ENCODE results near the gene BICRAL.
"Not testable (repeated sequence)": the region's sequence is repeated elsewhere in the genome, so short reads cannot be mapped to it uniquely, and the experiment has no call there.

The BICRAL gene

DNA sequence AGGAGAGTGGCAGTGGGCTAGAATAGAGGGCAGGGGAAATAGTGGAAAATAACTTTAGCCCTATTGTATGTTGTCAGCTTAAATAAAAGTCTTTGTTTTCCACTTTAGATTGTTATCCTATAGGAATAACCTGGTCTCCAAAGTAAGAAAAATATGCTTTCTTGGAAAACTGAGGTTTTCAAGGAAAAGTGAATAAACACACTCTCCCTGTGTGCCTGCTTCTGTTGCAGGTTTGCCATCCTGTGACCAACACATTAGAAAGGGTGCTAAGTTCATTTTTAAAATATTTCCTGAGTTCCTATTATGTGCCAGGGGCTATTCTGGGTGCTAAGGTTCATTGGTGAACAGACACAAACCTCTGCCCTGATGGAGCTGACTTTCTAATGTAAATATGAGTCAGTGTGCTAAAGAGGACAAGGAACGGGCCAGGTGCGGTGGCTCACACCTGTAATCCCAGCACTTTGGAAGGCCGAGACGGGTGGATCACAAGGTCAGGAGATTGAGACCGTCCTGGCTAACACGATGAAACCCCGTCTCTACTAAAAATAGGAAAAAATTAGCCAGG is 23.5 kb downstream of the BICRAL start:
- no peak for DNase-seq

DNA sequence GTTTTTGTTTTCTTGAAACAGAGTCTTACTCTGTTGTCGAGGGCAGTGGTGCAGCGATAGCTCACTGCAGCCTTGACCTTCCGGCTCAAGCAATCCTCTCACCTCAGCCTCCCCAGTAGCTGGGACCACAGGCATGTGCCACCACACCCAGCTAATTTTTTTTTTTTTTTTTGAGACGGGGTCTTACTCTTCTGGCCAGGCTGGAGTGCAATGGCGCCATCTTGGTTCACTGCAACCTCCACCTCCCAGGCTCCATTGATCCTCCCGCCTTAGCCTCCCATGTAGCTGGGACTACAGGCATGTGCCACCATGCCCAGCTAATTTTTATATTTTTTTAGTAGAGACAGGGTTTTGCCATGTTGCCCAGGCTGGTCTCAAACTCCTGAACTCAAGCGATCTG is 24.5 kb downstream of the BICRAL start:
- DNase-seq: not testable (repeated sequence)

DNA sequence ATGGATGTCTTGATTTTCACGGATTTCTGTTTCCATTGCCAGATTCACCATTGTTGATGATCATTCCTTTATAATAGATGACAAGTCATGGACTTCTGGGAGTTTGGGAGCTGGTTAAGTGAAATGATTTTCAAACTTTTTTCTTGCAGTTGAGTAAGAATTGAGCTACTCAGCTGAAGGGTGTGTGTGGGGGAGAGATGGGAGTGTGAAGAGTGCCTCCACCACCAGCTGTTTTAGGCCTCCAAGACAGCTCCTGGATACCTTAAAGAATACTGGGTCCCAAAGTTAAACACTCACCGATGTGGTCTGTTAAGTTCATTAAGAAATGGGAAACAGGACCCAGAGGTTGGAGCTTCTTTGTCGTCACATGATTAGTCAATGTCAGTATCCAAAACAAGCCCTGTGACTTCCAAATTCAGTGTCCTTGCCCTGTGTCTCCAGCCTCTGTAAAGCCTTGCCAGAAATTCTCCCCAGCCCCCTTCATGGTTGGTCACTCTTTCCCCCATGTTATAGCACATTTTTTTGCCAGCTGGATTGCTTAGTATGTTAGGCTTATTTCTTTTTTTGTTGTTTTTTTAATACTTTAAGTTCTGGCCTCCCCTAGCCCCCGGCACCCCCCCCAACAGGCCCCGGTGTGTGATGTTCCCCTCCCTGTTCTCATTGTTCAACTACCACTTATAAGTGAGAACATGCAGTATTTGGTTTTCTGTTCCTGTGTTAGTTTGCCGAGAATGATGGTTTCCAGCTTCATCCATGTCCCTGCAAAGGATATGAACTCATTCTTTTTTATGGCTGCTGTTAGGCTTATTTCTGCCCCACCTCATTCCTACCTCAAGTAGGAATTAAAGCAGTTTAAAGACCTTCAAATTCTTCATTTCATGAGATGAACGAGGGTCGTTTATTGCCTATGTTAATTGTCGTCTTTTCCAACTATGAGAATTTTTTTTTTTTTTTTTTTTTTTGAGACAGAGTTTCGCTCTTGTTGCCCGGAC is 26.9 kb downstream of the BICRAL start:
- no peak for DNase-seq

DNA sequence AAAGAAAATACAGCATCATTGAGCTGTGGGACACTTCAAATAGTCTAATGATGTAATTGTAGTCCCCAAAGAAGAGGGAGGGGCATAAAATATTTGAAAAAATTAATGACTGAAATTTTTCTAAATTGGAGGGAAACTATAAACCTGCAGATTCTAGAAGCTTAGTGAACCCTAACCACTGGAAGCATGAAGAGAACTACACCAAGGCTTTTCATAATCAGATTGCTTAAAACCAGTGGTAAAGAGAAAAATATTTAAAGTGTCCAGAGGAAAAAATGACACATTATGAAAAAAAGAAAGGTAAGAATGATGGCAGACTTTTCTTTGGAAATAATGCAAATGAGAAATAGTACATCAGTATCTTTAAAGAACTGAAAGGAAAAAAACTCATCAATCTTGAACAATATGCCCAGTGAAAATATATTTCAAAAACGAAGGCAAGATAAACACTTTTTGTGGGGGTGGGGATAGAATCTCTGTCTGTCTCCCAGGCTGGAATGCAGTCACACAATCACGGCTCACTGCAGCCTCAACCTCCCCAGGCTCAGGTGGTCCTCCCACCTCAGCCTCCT is 31.3 kb downstream of the BICRAL start:
- no peak for DNase-seq

DNA sequence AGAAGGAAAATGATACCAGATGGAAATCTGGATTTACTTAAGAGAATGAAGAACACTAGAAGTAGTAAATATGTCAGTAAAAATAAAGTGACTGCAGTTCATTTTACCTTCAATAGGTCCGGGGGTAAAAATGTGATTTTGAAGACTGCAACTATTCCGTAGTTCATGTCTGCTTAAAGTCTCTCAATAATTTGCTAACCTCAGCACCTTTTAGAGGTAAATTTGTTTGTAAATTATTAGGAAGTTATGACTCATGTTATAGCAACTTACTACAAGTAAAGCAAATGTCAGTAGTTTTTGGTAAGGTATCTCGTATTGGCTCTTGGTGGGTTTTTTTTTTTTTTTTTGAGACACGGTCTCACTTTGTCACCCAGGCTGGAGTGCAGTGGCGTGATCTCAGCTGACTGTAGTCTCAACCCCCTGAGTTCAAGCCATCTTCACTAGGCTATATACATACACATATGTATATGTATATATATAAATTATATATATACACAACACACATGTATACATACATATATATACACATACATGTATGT is 32.1 kb downstream of the BICRAL start:
- no peak for DNase-seq

DNA sequence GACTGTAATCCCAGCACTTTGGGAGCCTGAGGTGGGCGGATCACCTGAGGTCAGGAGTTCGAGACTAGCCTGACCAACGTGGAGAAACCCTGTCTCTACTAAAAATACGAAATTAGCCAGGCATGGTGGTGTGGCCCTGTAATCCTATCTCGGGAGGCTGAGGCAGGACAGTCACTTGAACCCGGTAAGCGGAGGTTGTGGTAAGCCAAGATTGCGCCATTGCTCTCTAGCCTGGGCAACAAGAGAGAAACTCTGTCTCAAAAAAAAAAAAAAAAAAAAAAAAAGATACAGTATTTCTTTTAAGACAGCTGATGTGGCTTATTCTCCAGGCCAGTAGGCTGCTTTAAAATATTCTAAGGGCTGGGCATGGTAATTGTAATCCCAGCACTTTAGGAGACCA is 33.9 kb downstream of the BICRAL start:
- not testable (repeated sequence) for DNase-seq

DNA sequence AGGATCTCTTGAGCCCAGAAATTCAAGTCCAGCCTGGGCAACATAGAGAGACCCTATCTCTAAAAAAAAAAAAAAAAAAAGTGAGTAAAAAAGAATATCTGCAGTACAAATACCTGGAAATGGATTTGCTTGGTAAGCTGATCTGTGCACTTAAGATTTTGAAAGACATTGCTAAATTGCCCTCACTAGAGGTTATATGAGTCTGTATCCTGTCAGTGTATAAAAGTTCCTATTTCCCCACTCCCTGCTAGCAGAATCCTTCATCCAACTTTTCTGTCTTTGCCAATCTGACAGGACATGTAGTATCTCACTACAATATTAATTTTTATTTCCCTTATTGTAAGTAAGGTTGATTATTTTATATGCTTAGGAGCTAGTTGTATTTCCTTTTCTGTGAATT is 36.1 kb downstream of the BICRAL start:
- DNase-seq: no peak

DNA sequence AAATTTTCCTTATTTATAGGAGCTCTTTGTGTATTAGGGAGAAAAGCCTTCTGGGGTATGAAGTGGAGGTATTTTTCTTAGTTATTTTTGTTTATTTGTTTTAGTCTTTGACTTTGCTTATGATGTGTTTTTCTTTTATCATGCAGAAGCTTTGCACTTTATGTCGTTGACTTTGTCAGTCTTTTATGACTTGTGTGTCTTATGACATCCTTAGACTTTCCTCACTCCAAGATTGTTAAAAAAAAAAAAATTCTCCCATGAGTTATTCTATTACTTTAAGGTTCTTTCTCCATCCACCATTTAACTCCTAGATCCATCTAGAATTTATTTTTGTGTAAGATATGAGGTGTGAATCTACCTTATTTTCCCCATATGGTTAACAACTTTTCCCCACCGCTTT is 36.6 kb downstream of the BICRAL start:
- no peak for DNase-seq

DNA sequence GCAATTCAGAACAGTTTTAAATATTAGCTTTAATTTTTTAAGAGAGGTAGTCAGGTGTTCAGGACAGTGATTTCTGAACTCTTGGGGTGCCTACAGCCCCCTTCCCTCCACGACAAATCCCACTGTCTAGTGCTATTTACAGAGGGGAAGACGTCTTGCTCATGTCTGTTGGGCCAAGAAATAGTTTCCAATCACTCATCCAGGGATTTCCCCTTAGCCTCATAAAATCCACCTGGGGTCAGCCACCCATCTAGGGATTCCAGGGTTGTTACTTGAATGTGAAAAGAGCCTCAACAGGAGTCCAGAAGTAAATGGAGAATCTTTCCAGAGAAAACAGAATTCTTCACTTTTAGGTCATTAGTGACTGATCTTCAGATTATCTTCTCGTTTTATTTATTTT is 37.0 kb downstream of the BICRAL start:
- DNase-seq: no peak

DNA sequence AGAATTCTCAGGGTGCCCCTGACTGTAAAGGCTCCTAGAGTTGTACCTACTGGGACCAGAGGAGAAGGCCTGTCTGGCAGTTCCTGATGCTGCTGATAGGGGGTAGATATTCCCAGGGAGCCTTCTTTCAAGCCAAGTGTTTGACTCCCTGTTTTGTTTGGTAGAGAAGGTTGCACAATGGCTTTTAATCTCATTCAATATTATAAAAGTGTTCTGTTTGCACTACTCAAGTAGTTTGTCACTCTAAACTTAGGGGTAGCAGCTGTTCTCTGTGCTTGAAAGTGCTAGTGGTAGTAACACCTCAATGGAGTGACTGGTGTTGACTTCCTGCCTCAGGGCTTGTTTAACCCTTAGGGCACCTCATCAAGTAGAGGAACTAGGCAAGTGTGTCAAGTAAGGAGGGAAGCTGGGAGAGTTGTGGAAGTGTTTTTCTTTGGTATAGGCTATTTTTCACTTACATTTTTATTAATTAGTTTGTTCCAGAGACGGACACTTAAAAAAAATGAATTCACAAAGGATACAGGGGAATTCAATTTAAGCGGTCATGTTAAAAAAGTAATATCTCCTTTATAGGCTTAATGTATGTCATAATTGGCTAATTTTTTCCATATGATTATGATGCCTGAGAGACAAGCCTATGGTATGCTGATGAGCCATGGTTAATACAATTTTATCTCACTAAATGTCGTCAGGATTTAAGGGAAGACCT is 38.1 kb downstream of the BICRAL start:
- DNase-seq: peak; percentile 15

DNA sequence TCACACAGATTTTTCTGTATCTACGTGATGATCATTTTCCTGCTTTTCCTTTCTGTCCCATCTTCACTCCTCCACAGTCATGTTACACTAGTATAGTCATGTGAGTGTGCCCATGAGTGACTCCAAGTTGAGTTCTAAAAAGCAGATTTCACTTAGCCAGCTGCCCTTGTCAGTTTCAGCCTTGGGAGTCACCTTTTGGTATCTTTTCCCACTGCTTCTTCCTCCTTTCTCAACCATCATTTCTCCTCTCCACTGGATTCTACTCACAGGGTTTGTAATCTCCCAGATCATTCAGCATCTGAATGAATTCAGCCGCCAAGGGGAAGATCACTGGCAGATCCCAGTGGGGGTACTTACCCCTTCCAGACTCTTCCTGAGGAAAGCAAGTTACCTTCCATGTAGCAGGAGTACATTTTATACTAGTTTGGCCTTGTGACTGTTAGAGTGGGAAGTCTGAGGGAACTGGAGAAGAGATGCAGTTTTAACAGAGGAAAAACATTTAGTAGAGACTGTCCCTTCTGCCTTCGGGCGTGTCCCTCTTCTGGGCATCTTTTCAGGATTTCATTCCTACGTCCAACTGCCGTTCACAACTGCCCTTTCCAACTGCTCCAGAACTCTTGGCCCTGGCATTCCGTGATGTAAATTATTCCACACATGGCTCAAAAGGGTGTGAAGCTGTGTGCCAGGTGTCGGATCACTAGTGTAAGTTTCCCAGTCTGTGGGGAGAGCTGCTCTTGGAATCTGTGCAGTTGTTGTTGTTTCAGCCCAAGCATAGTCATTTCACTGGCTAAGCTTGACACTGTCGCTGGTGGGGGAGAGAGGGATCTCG is 38.9 kb downstream of the BICRAL start:
- no peak for DNase-seq

DNA sequence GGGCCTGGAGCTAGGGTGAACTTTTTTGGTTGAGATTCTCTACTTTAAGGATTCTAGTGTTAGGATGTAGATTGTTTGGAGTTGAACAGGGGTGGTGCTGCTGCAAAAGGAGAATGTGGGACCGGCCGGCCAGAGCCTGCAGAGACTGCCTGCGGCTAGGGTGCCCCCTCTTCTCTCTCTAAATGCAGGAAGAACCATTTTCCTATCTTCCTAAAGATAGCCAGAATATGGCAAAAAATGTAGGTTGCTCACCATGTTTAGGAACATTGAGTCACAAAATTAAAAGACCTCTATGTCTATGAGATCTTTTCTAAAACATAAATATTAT is 39.5 kb downstream of the BICRAL start:
- DNase-seq: no peak

DNA sequence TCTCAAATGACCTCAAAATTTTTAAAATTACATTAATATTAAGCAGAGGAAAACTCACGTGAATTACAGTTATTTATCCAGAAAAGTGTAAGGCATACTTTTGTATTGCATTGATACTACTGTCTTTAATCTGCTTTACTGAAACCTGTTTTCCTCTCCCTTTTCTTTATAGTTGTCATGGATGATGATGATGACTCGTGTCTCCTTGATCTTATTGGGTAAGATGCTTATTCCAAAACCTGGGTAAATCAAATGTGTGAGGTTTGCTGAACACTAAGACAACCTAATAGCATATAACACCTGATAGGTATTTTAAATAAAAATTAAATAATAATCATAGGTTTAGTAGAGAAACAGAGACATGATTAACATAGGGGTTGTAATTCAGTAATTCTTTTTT is 40.0 kb downstream of the BICRAL start:
- DNase-seq: no peak

DNA sequence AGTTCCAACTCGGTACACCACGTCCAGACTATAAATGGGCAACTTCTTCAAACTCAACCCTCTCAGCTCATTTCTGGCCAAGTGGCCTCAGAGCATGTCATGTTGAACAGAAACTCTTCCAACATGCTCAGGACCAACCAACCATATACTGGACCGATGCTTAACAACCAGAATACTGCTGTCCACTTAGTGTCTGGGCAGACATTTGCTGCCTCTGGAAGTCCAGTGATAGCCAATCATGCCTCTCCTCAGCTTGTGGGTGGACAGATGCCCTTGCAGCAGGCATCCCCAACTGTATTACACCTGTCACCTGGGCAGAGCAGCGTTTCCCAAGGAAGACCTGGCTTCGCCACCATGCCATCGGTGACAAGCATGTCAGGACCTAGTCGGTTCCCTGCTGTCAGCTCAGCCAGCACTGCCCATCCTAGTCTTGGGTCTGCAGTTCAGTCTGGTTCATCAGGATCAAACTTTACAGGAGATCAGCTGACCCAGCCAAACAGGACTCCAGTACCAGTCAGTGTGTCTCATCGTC is 47.8 kb downstream of the BICRAL start:
- no peak for DNase-seq

DNA sequence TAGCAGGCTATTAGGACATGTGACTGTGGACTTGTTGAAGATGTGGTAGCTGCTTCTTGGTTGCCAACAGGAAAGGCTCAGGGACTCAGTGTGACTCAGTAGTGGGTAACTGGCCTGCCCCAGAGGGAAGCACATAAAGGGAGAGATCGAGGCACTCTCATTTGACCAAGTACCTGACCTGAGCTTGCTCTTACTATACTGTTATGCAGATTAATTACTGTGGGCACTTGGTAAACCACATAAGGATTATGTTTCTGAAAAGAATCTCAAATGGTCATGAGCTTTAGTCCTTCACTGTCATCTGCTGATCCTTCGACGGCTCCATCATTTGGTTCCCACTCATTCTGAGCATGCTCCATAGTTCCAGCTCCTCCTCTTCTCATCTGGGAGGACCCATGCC is 49.4 kb downstream of the BICRAL start:
- DNase-seq: no peak

DNA sequence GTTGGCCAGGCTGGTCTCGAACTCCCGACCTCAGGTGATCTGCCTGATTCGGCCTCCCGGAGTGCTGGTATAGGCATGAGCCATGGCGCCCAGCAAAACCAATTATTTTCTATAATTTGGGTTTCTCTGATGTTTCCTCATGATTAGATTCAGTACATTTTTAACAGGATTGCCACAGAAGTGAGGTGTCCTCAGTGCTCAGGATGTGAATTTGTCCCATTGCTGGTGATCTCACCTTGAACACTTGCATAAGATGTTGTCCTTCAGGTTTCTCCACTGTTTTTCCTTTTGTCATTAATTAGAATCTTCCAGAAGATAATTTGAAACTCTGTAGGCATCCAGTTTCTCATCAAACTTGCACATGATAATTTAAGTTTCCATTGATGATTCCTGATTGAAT is 52.2 kb downstream of the BICRAL start:
- DNase-seq: no peak

DNA sequence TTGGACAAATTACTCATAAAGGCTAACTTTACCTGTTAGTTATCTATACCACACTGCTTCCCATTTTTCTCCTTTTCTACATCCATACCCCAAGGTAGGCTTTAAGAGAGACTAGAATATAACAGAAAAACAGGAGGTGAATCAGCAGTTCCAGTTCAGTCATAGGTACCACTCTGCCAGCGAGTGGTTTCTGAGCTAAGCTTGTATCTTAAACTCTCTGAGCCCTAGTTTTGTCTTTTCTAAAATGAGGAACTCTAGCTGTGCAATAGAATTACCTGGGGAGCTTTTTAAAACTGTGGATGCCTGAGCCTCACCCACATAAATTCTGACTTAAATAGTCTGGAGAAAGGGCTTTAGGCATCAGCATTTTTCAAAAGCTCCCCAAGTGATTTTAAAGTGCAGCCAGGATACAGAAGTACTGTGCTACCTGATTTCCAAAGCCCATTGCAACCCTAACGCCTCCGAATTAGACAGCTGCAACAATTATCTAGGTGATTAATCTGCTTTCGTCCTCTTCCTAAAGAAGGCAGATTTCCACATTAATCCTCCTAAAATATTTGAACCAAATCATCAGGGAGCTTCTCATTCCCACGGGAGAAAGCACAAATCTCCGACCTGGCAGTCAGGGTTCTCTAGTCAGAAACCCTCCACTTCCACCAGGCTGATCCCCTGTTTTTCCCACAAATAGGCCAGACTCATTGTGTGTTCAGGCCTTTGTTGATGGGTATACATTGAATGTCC is 60.2 kb downstream of the BICRAL start:
- no peak for DNase-seq

DNA sequence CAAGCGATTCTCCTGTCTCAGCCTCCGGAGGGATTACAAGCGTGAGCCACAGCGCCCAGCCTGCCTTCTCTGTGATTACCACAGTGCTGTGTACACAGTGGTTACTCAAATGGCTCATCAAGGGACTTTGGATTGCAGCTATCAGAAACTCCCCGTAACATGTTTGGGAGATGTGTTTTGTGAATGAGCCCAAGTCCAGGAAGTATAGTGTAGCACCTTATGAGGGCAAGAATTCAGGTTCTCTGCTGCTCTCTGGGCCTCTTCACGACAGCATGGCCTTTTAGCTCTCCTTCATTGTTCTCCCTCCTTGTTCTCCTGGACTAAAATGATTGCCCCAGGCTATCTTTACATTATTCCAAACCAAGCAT is 63.5 kb downstream of the BICRAL start:
- no peak for DNase-seq

DNA sequence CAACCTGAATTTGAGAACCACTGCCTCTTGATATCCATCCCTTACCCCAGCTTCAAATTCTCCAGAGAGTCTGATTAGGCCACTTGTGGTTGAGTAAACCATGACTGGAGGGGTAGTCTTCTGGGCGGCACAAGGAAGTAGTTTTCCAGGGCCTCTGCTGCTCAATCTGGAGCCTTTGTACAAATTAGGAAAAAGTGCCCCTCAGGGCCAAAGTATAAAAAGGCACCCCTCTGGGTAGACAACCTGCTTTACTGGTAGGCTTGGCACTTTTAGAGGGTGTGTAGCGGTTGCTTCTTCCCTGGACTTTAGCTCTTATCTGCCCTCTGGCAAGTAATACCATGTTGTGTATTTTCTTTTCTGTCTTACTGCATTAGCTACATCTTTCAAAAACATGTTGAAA is 64.7 kb downstream of the BICRAL start:
- no peak for DNase-seq

DNA sequence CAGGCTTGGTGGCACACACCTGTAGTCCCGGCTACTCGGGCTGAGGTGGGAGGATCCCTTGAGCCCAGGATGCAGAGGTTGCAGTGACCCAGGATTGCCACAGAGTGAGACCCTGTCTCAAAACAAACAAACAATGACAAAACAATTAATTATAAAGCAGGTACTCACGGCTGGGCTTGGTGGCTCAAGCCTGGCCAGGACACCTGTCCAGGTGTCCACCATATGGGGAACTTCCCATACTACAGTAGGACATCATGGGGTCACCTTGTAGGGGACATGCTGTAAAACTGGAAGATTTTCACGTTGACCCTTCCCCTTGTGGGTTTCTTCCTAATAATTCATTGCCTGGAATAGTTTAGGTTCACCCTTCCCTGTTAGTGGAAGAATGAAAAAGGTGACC is 66.8 kb downstream of the BICRAL start:
- DNase-seq: no peak

DNA sequence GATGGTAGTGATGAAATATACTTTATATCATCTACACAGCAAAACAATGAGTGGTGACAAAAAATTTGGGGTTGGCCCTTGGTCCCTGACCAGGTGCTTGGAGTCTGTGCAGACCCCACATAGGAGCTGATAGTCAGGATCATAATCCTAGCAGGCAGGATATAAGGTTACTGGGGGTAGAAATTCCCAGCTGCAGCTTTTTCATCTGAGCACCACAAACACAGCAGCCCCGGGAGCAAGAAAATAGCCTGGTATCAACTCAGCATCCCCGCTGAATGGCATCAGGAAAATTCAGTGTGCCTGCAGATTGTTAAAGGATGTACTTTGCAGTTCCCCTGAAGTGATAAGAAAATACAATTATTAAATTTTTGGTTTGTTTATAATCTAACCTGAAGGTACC is 69.7 kb downstream of the BICRAL start:
- no peak for DNase-seq

DNA sequence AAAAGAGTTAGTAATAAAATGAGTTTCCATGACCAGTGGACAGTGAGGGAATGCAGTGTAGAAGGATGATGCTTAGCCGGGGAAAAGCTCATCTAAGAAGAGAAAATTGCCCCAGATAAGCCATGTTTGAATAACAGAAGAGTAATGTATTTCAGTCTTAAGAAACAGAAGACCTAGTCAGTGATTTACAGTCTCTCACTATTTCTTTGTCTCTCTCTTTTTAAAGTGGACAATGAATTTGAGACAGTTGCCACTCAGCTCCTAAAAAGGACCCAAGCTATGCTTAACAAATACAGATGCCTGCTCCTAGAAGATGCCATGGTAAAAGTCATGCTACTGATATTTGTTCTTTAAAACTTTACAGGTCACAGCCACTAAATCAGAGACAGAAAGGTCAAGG is 78.2 kb downstream of the BICRAL start:
- DNase-seq: no peak

Data from EL (cell line).